Epithelial cell of proximal tubule (primary cell): Measurements from ENCODE around the gene MYL3. TPM values are rescaled to one million over a fixed set of nuclear protein-coding genes. Genes with fewer than 3 reads are reported as not detected.

Experiments used
- DNase-seq: peaks from one replicate; pipeline ENCODE4 v3.0.0-alpha.2; 2011; ENCODE audit warnings: low read depth
- H3K4me3 ChIP-seq: 2 replicates; pipeline ENCODE4 v1.5.1; 2011; ENCODE audit warnings: low read depth, mild to moderate bottlenecking, low read length
- CTCF ChIP-seq: conservative IDR thresholded peaks from 2 replicates; pipeline ENCODE4 v1.5.1; 2012; ENCODE audit warnings: low read depth, mild to moderate bottlenecking, low read length
- total RNA-seq: library from RNA; depleted of rRNA; stranded (reverse); fragments of >200 nt; gene quantifications from 2 replicates; pipeline ENCODE4 v1.2.3, GENCODE V29; 2015

MYL3 gene
- total RNA-seq, 1 donor from 2014 or later, result 4.2 TPM

- H3K4me3 ChIP-seq, result no peak overlapping the region
- no peak for DNase-seq
- TF ChIP-seq CTCF, result no peak
Measured at GRCh38 chr3:46865546-46865945, 2.3 kb upstream of the MYL3 start.

- TF ChIP-seq CTCF, result no peak
- H3K4me3 ChIP-seq, result no peak overlapping the region
- no peak for DNase-seq
Measured at GRCh38 chr3:46865031-46865507, 1.8 kb upstream of the MYL3 start.

GRCh38 chr3:46864061-46864881 is 1.0 kb upstream of the MYL3 start:
- H3K4me3 ChIP-seq, result no peak overlapping the region
- DNase-seq, result no peak
- TF ChIP-seq CTCF, result no peak

GRCh38 chr3:46862369-46863025 is 747 bp downstream of the MYL3 start:
- DNase-seq, result no peak
- no peak for TF ChIP-seq CTCF
- no peak overlapping the region for H3K4me3 ChIP-seq

- no peak for DNase-seq
- H3K4me3 ChIP-seq, result no peak overlapping the region
- no peak for TF ChIP-seq CTCF
Measured at GRCh38 chr3:46861605-46862368, 1.5 kb downstream of the MYL3 start.

- no peak overlapping the region for H3K4me3 ChIP-seq
- no peak for DNase-seq
- TF ChIP-seq CTCF, result no peak
Measured at GRCh38 chr3:46860810-46861604, 2.2 kb downstream of the MYL3 start.
